Measurements from ENCODE around the gene RTN4RL2.
A peak's percentile ranks its signal among the peaks of the same experiment; 100 is the strongest.

The RTN4RL2 gene

DNA sequence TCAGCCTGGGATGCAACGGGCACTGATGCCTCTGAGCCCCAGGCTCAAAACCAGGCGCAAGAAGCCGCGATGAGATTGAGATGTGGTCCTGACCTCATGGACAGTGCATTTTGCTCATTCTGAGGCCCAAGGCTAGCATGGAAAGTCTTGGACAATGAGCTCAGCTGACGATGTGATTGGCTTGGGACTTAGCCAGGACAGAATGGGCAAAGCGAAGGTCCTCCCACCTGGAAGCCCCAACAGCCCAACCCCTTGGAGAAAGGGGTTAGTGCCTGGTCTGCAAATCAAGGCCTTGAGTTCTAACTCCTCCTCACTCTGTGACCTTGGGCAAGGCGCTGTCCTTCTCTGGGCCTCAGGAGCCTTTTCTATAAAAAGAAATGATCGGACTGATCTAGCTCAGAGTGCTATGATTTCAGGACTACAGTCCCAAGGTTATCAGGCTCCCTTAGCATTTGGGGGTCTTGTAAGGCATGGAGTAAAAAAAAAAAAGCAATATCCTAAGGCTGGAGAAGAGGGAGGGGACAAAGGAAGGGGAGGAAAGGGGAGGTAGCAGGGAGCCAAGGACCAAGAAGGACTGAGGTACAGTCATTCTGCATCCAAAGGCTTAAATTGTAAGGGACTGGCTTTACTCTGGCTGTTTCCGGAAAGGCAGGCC is 36.1 kb upstream of the RTN4RL2 start:
- peak overlapping the region; percentile 82 for H3K27ac ChIP-seq
- peaks cover 32% of the 10 kb centered on the region for H3K36me3 ChIP-seq
- H3K27me3 ChIP-seq: no peaks in the 10 kb centered on the region
- H3K4me1 ChIP-seq (ENCODE audit: control insufficient read depth in 1 of 2, insufficient read depth in 1 of 2, low read depth in 1 of 2, low read length in 1 of 2): peaks cover 34 to 37% of the 10 kb centered on the region in 2 experiments
- no peaks in the 10 kb centered on the region for H3K9me3 ChIP-seq
- TF ChIP-seq, protein P1, sequence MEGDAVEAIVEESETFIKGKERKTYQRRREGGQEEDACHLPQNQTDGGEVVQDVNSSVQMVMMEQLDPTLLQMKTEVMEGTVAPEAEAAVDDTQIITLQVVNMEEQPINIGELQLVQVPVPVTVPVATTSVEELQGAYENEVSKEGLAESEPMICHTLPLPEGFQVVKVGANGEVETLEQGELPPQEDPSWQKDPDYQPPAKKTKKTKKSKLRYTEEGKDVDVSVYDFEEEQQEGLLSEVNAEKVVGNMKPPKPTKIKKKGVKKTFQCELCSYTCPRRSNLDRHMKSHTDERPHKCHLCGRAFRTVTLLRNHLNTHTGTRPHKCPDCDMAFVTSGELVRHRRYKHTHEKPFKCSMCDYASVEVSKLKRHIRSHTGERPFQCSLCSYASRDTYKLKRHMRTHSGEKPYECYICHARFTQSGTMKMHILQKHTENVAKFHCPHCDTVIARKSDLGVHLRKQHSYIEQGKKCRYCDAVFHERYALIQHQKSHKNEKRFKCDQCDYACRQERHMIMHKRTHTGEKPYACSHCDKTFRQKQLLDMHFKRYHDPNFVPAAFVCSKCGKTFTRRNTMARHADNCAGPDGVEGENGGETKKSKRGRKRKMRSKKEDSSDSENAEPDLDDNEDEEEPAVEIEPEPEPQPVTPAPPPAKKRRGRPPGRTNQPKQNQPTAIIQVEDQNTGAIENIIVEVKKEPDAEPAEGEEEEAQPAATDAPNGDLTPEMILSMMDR (IDR thresholded peaks at IDR 0.05): no peak
- peak overlapping the region in 1 of 2 experiments; percentile 75 for H3K4me3 ChIP-seq (ENCODE audit: low read depth in 1 of 2, low read length in 1 of 2)

DNA sequence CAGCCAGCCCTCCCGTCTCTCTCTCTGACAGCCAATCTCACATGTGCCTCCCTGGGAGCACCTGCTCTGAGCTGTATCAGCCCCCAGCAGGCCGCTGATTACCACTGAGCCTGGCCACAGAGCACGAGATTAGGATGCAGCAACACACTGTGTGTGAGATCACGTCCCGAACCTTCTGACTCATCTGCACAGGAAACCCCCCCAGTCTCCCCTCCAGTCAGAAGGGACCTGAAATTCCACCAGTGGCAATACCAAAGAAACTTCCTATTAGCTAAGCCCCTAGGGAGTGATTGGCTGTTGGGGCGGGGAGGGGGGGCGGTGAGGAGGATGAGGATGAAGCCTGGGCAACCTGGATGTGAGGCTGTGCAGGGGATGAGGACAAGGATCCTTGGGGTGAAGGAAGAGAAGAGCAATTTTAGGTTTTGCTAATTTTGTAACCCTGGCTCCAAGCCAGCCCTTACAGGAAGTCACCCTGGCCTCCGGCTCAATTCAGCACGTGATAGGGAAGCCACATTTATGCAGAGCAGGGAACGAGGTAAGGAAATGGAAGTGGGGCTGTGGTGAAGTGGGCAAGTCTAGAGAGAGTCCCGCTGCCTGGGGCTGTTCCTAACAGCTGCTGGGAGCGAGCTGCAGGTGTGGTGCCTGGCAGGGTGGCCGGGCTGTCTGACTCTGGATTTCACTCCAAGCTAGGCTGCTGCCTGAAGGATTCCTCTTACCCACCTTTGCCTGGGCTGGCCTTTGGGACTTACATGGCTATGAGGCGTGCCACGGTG is 35.4 kb upstream of the RTN4RL2 start:
- no peaks in the 10 kb centered on the region for H3K27me3 ChIP-seq
- no peaks in the 10 kb centered on the region for H3K9me3 ChIP-seq
- peaks cover 34 to 37% of the 10 kb centered on the region in 2 experiments for H3K4me1 ChIP-seq (ENCODE audit: control insufficient read depth in 1 of 2, insufficient read depth in 1 of 2, low read depth in 1 of 2, low read length in 1 of 2)
- peaks cover 26% of the 10 kb centered on the region for H3K36me3 ChIP-seq
- TF ChIP-seq, protein P1 (IDR thresholded peaks at IDR 0.05): no peak
- peak overlapping the region; percentile 21 to 75 for H3K4me3 ChIP-seq (ENCODE audit: low read depth in 1 of 2, low read length in 1 of 2)
- H3K27ac ChIP-seq: peak overlapping the region; percentile 82

DNA sequence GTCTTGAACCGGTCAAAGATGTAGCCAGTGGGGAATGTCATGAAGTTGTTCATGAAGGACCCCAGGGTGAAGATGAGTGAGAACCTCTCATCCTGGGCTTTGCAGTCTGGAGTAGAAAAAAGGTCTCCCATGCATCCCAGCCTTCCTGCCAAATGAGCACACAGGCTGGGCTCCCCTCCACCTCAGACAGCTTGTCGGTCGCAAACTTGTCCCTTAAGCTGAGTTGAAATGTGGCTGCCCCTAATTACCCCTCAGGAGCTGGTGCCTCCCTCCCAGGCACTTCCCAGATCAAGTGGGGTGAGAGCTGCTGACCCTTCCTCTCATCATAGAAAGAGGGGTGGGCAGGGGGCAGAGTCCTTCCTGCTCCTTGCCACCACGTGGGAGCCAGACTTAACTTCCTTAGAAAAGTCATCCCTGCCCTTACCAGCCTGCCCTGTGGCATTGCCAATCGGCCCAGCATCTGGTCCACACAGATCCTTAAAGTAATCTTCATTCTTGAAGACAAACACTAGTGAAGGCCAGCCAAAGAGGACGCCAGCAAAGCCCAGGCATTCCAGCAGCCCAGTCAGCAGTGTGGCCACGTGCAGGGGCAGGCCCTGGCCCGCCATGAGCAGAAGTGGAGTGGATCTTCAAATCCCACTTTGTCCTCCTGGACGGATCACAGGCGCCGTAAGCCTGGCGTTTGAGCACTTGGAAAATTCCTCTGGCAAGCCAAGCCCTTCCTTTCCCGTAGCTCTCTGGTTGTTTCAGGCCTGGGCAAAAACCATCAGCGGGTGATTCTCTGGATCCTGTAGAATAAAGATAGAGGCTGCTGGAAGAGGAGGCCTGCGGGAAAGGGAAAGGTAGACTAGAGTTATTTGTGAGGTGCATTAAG is 34.5 kb upstream of the RTN4RL2 start:
- H3K9me3 ChIP-seq: no peaks in the 10 kb centered on the region
- H3K27me3 ChIP-seq: no peaks in the 10 kb centered on the region
- peaks cover 34 to 37% of the 10 kb centered on the region in 2 experiments for H3K4me1 ChIP-seq (ENCODE audit: control insufficient read depth in 1 of 2, insufficient read depth in 1 of 2, low read depth in 1 of 2, low read length in 1 of 2)
- H3K27ac ChIP-seq: peak overlapping the region; percentile 82
- H3K36me3 ChIP-seq: peaks cover 18% of the 10 kb centered on the region
- TF ChIP-seq, protein P1 (IDR thresholded peaks at IDR 0.05): no peak
- peak overlapping the region; percentile 57 to 75 for H3K4me3 ChIP-seq (ENCODE audit: low read depth in 1 of 2, low read length in 1 of 2)

DNA sequence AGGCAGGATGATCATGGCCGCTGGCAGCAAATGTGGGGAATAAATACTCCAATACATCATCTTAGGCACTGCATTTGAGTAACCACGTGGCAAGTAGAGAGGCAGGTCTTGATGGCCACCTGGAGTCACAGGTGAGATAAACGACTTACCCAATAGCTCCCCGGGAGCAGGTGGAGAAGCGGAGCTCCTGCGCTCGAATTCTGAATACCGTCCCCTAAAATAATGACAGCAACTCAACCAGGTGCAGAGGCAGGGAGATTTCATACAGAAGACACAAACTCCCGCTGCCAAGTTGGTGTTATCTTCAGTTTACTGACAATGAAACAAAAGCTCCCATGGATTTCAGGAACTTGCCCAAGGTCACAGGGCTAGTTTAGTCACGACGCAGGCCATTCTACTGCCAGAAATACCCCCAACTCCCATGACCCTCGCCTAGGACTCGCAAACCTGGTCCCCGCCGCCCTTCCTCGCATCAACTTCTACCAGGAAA is 33.8 kb upstream of the RTN4RL2 start:
- Histone ChIP-seq H3K4me1 (ENCODE audit: control insufficient read depth in 1 of 2, insufficient read depth in 1 of 2, low read depth in 1 of 2, low read length in 1 of 2) (peaks cover 34 to 37% of the 10 kb centered on the region in 2 experiments), H3K36me3 (peaks cover 11% of the 10 kb centered on the region), H3K4me3 (ENCODE audit: low read depth in 1 of 2, low read length in 1 of 2) (peak overlapping the region; percentile 57 to 75), H3K27ac (peak overlapping the region; percentile 82), H3K9me3 (no peaks in the 10 kb centered on the region), H3K27me3 (no peaks in the 10 kb centered on the region)
- TF ChIP-seq, protein P1 (IDR thresholded peaks at IDR 0.05): no peak
